MM.1S (cell line): ENCODE measurements around the gene TSGA10IP.

Experiments used
- DNase-seq: peaks from one replicate; pipeline ENCODE4 v3.0.0-alpha.2; 2015
- H2AFZ ChIP-seq: fragments of 300-600 bp; sonication (generic); 2 replicates; pipeline ENCODE4 v1.6.0; 2016; ENCODE audit warnings: antibody characterized with exemption, low read length
- H3F3A ChIP-seq: fragments of 300-600 bp; sonication (generic); 2 replicates; pipeline ENCODE4 v1.6.1; 2016; ENCODE audit warnings: mild to moderate bottlenecking, antibody characterized with exemption, low read length, moderate library complexity, mixed read lengths; ENCODE audit not compliant: insufficient read depth
- H3K27ac ChIP-seq: fragments of 300-600 bp; sonication (generic); 2 replicates; pipeline ENCODE4 v1.5.1; 2016; ENCODE audit warnings: mild to moderate bottlenecking, low read length
- H3K27me3 ChIP-seq: fragments of 300-600 bp; sonication (generic); replicated peaks from 2 replicates; pipeline ENCODE4 v1.6.0; 2016; ENCODE audit warnings: low read length; ENCODE audit not compliant: insufficient read depth
- H3K36me3 ChIP-seq: fragments of 300-600 bp; sonication (generic); replicated peaks from 2 replicates; pipeline ENCODE4 v1.6.1; 2016; ENCODE audit warnings: mild to moderate bottlenecking, low read length, mixed read lengths; ENCODE audit not compliant: insufficient read depth
- H3K4me1 ChIP-seq: fragments of 300-600 bp; sonication (generic); 2 replicates; pipeline ENCODE4 v1.6.1; 2016; ENCODE audit warnings: low read length, mixed read lengths
- H3K4me2 ChIP-seq: fragments of 300-600 bp; sonication (generic); 2 replicates; pipeline ENCODE4 v1.6.0; 2016; ENCODE audit warnings: low read depth, low read length
- H3K4me3 ChIP-seq: fragments of 300-600 bp; sonication (generic); 2 replicates; pipeline ENCODE4 v1.5.1; 2016; ENCODE audit warnings: low read length, mixed read lengths
- H3K79me2 ChIP-seq: fragments of 300-600 bp; sonication (generic); 2 replicates; pipeline ENCODE4 v1.6.1; 2016; ENCODE audit warnings: mixed run types, low read length, mixed read lengths
- H3K9ac ChIP-seq: fragments of 300-600 bp; sonication (generic); 2 replicates; pipeline ENCODE4 v1.6.1; 2016; ENCODE audit warnings: low read length, mixed read lengths
- H3K9me2 ChIP-seq: fragments of 300-600 bp; sonication (generic); replicated peaks from 2 replicates; pipeline ENCODE4 v1.6.1; 2016; ENCODE audit warnings: mild to moderate bottlenecking, low read length, mixed read lengths; ENCODE audit not compliant: insufficient read depth
- H3K9me3 ChIP-seq: fragments of 300-600 bp; sonication (generic); replicated peaks from 2 replicates; pipeline ENCODE4 v1.6.1; 2016; ENCODE audit warnings: mild to moderate bottlenecking, low read length, mixed read lengths; ENCODE audit not compliant: insufficient read depth
- H4K20me1 ChIP-seq: fragments of 300-600 bp; sonication (generic); 2 replicates; pipeline ENCODE4 v1.6.1; 2016; ENCODE audit warnings: mild to moderate bottlenecking, low read length, moderate library complexity, mixed read lengths; ENCODE audit not compliant: insufficient read depth
- CTCF ChIP-seq: fragments of 300-600 bp; sonication (generic); IDR thresholded peaks from 2 replicates; pipeline ENCODE4 v1.5.1; 2016; ENCODE audit warnings: antibody characterized with exemption, low read length, mixed read lengths
- EZH2 ChIP-seq: fragments of 300-600 bp; sonication (generic); optimal IDR thresholded peaks from 2 replicates; pipeline ENCODE3; 2017; ENCODE audit warnings: low read depth, mild to moderate bottlenecking, antibody characterized with exemption, low read length, mixed read lengths
- EZH2phosphoT487 ChIP-seq: fragments of 300-600 bp; sonication (generic); IDR thresholded peaks from 2 replicates; pipeline ENCODE4 v1.6.1; 2018; ENCODE audit warnings: antibody characterized with exemption, low read length

TSGA10IP gene

GRCh38 chr11:65900125-65900898, 45.0 kb upstream of the TSGA10IP start, which contains the start of gene FOSL1:
FOSL1 (minus strand) TSS chr11:65900388; CDS start chr11:65900339, 49 bp downstream.
- no peaks in the 10 kb centered on the region for H3K9me3 ChIP-seq
- no peaks in the 10 kb centered on the region for H3K79me2 ChIP-seq
- H3K9ac ChIP-seq, result peak within 1 kb of the TSS; percentile 58; the same call in 1 of the 2 replicates
- peak within 1 kb of the TSS; percentile 26 for H2AFZ ChIP-seq
- no peak within 1 kb of the TSS for H3K27ac ChIP-seq
- peaks cover 11% of the 10 kb centered on the region for H3K27me3 ChIP-seq
- no peaks in the 10 kb centered on the region for H3K9me2 ChIP-seq
- peaks cover 26% of the 10 kb centered on the region for H3K4me1 ChIP-seq
- H3F3A ChIP-seq, result peaks cover 13% of the 10 kb centered on the region; the same call in 1 of the 2 replicates
- peak within 1 kb of the TSS; percentile 76 for H3K4me2 ChIP-seq
- H3K36me3 ChIP-seq, result no peaks in the 10 kb centered on the region
- peak within 1 kb of the TSS; percentile 59 for H3K4me3 ChIP-seq
- TF ChIP-seq EZH2, result no peak
- H4K20me1 ChIP-seq, result no peaks in the 10 kb centered on the region
- peak; percentile 90 for DNase-seq

GRCh38 chr11:65900899-65901180, 44.4 kb upstream of the TSGA10IP start:
- Histone ChIP-seq H3K79me2 (no peaks in the 10 kb centered on the region), H3K9ac (no peak overlapping the region), H3K9me2 (no peaks in the 10 kb centered on the region), H3F3A (peaks cover 13% of the 10 kb centered on the region; the same call in 1 of the 2 replicates), H4K20me1 (no peaks in the 10 kb centered on the region), H3K9me3 (no peaks in the 10 kb centered on the region), H3K27ac (no peak overlapping the region), H3K27me3 (peaks cover 11% of the 10 kb centered on the region), H3K36me3 (no peaks in the 10 kb centered on the region), H2AFZ (no peak overlapping the region), H3K4me3 (peak overlapping the region; percentile 59; the same call in 1 of the 2 replicates), H3K4me2 (peak overlapping the region; percentile 76; the same call in 1 of the 2 replicates), H3K4me1 (peaks cover 26% of the 10 kb centered on the region)
- TF ChIP-seq EZH2, result no peak
- TF ChIP-seq EZH2phosphoT487, result no peak
- no peak for TF ChIP-seq CTCF
- no peak for DNase-seq

- Histone ChIP-seq H3K4me3 (no peak overlapping the region), H3K79me2 (no peaks in the 10 kb centered on the region), H3K4me2 (no peak overlapping the region), H3K9me2 (no peaks in the 10 kb centered on the region), H3K9me3 (no peaks in the 10 kb centered on the region), H3K36me3 (no peaks in the 10 kb centered on the region), H3F3A (peaks cover 9% of the 10 kb centered on the region; the same call in 1 of the 2 replicates), H3K27me3 (peaks cover 11% of the 10 kb centered on the region; the same call in 1 of the 2 replicates), H3K4me1 (peaks cover 27% of the 10 kb centered on the region), H3K9ac (no peak overlapping the region), H3K27ac (no peak overlapping the region), H4K20me1 (no peaks in the 10 kb centered on the region), H2AFZ (no peak overlapping the region)
- no peak for DNase-seq
- TF ChIP-seq EZH2phosphoT487, result no peak
- no peak for TF ChIP-seq EZH2
- TF ChIP-seq CTCF, result no peak
These were observed 42.2 kb upstream of the TSGA10IP start for GRCh38 chr11:65903068-65903481.

- H3K9me2 ChIP-seq, result no peaks in the 10 kb centered on the region
- peaks cover 7% of the 10 kb centered on the region; the same call in 1 of the 2 replicates for H3K27me3 ChIP-seq
- no peak overlapping the region for H3K9ac ChIP-seq
- H3K36me3 ChIP-seq, result no peaks in the 10 kb centered on the region
- TF ChIP-seq EZH2phosphoT487, result no peak
- no peak for TF ChIP-seq CTCF
- no peak for TF ChIP-seq EZH2
- H3K9me3 ChIP-seq, result no peaks in the 10 kb centered on the region
- no peak overlapping the region for H3K4me3 ChIP-seq
- H3K4me2 ChIP-seq, result no peak overlapping the region
- H3K27ac ChIP-seq, result no peak overlapping the region
- no peak for DNase-seq
- H3F3A ChIP-seq, result peaks cover 11% of the 10 kb centered on the region; the same call in 1 of the 2 replicates
- H2AFZ ChIP-seq, result no peak overlapping the region
- no peaks in the 10 kb centered on the region for H4K20me1 ChIP-seq
- H3K4me1 ChIP-seq, result peaks cover 30% of the 10 kb centered on the region
- no peaks in the 10 kb centered on the region for H3K79me2 ChIP-seq
These were observed 41.6 kb upstream of the TSGA10IP start for GRCh38 chr11:65903715-65904114.
